Stimulated activated CD8-positive, alpha-beta memory T cell treated with anti-CD3 and anti-CD28 coated beads, Interleukin-4, amount 100 ng/mL, for 4 hours (primary cell): ENCODE results near the gene BMP7.
"Not testable (repeated sequence)": the region's sequence is repeated elsewhere in the genome, so short reads cannot be mapped to it uniquely, and the experiment has no call there.

Experiments used
- DNase-seq, 2 donors: peaks; one replicate each; pipeline ENCODE4 v3.0.0-alpha.2; 2020; ENCODE audit warnings: low read depth in 2 of 2, low spot score in 1 of 2

The BMP7 gene

DNA sequence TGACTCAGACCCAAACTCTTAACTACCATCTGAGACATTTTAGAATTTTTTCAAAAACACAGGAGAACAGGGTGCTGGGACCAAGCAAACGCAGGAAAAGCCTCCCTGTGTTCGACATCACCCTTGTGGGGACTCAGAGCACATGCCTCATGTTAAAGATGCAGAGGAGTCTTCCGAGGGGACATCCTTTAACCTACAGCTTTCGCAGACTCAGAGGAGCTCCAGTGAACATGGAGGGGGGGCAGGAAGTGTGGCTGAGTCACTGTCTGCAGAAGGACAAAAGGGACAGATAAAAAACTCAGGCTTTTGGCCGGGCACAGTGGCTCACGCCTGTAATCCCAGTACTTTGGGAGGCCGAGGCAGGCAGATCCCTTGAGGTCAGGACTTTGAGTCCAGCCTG, 15.1 kb downstream of the BMP7 start:
- DNase-seq, result no peak

DNA sequence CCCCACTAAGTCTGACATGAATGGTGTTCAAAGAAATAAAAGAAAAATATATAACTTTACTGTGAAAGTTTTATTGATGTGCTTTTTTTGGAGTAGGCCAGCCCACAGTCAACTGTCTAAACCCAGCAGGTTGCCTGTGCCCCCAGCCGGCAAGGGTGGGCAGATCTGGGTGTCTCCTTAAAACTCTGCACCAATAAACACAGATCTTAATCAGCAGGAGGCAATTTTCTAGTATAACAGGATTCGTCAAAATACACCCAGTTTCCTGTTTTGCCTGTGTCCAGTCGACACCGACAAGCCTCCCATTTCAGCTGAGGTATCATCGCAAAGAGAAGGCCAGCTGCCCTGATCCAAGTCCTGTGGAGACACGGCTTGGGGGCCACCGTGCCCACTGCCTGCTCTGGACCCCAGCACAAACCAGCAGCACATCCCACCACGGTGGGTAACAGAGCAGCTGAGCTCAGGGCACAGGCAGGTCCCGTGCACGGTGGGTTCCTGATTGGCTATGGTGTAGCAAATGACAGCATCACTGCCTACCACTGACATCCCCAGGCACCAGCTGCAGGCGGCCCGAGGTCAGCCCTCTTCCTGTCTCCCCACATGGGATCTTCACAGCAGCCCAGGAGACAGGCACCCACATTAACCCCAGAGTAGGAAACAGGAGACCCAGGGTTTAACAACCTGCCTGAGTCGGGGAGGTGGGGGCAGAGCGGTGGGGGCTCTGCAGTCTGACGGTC, 15.7 kb downstream of the BMP7 start:
- no peak for DNase-seq

DNA sequence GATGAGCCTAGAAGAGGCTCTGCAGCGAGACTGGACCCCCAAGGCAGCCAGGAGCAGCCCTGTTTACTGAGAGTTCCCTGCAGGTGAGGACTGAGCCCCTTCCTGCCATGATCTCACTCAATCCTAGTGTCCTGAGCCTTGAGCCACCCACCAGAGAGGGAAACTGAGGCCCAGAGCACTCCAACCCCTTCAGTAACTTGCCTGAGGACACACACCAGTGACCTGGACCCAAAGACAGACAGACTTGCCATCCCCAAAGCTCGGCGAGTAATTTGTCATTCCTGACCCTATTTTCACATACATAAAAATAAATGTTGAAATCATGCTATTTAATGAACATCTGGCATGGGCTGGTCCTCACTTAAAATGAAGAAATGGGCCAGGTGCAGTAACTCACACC, 16.7 kb downstream of the BMP7 start:
- DNase-seq, result no peak

DNA sequence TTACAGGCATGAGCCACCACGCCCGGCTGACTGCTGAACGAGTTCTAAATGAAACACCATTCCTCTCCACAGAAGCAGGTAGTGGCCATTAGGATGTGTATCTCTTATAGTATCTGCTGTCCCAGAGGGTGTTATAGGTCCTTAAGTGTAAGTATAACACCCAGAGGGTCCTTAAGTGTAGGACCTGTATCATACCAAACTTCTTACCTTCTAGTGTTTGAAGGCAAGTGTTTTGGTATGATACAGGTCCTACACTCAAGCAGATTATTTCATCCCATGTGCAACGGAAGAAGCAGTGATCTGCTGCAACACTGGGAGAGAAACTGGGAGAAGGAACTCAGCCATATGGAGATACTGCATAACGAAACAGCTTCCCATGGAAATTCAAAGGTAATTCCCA, 17.4 kb downstream of the BMP7 start:
- no peak for DNase-seq

DNA sequence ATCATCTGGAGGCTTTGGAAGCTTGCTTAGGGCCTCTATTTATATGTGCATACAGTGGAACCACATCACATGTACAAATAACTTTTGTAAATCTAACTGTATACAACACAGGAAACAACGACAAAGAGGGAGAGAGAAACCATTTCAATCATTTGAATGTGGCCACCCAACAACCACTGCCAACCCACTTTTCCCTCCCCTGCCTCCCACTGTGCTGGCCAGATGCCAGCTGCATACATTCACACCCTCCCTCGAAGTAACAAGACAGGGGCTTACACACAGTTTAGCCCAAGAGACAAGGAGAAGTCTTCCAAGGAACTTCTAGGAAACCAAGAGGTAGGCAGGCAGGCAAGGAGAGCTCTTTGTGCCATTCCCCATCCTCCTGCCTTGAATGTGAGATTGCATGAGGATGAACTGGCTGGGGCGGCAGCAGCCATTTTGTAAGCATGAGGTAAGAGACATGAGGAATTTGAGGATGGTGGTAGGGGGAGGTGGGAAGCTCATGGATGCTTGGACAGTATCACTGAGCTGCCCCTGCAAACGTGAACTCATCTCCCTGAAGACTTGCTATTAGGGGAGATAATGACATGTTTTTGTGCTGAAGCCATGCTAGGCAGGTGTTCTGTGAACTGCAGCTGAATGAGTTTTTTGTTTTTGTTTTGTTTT, 18.2 kb downstream of the BMP7 start:
- DNase-seq, result no peak

DNA sequence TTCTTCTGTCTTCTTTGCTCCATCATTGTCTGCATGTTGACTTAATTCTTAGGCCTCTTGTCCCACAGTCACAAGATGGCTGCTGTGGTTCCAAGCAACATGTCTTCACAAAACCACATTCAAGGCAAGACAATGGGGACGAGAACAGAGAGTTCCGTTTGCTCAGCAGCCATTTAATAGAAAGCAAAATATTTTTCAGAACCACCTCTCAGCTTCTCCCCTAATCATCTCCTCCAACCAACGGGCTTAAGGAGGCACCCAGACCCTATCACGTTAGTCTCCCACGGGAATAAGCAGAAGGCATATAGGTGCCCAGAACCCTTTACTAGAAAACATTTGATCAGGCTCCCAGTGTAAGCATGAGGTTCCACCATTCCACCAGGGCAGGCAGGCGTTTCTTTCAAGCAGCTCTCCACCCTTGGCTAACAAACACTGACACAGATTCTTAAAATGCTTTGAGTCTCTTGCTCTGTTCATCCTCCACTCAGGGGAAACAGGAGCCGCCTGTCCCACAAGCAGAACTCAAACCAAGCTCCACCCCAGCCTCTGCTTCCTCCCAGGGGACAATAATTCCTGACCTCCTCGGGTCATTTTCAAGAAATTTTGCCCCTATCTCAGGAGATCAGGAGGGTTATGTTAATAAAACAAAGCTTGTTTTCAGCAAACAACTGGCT, 19.0 kb downstream of the BMP7 start:
- DNase-seq, result no peak

DNA sequence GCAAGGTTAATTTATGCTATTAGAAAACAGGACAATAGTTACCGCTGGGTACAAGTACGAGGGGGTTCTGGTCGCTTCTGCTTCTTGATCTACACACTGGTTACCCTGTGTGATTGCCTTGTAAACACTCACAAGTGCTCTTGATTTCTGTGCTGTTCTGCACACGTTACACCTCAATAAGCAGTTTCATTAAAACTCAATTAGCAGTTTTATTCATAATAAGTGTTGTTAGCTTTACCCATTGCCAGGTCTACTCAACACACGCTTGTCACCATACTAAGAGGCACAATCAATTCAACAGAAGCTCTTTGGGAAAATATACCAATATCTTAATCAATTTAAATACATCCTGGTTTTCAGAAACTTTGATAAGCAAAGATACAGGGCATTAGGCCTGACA, 20.4 kb downstream of the BMP7 start:
- DNase-seq, result no peak

DNA sequence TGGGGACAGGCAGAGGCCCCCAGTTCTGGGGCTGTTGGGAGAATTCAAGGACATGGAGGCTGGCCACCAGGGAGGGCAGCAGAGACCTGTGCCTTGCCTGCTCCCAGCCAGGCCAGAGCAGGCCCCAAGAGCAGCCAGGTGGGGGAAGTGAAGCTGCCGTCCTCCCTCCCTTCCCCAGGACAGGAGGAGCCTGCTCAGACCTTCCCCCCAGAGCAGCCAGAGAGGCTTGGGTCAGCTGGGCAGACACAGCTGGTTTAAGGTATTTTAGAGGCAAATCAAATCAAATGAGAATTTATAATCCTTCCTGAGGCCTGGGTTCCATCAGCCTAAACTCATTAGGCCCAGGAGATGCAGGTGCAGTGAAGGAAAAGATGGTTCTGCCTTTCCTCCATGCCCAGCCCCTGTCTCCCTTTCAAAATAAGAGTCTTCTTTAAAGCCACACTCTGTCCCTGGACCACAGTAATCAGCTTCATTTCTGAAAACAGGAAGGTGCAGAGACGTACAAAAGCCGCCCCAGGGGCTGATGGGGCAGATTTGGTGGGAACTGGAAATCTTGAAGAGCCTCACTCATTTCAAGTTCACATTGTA, 21.7 kb downstream of the BMP7 start:
- DNase-seq, result no peak

DNA sequence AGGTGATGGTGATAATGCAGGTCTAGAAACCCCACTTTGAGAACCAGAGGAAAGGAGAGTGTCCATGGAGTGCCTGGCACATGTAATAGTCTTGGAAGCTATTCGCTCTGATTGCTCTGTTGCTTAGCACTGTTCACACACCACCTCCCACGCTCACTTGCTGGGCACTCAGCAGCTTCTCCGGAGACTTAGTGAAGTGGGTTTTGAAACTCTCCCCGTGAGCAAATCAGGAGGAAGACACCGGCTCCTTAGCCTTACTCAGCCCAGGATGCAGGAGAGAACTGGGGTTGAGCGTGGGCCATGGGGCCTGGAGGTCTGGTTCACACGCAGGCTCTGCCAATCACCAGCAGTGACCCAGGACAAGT, 22.2 kb downstream of the BMP7 start:
- DNase-seq, result no peak

DNA sequence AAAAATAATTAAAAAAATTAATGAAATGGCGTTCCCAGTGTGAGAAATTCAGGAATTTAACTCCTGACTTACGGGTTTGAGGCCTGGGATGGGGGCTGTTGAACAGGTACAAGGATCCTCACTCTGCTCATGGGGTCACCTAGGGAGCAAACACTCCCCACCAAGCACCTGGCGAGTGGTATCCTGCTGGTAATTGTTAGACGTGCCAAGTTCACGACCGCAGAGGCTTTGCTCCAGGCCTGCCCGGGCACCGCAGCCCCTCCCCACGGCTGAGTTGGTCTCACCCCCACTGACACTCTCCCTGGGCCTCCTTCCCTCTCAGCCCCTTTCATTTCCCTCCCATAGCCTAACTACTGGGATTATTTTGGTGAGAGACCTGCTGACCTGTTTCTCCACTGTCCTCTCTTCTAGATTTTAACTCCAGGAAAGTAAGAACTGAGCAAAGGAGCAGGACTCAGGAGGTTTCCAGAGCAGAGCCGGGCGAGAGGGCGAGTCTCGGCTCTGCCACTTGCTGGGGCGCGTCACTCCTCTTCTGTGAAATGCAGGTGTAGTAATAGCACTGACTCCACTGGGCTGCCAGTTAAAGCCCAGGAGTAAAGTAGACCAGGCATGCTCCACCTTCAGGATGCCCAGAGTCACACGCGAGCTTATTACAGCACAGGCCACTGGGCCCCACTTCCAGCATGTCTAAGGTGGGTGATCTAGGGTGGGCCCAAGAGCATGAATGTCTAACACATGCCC, 22.8 kb downstream of the BMP7 start:
- DNase-seq, result no peak

DNA sequence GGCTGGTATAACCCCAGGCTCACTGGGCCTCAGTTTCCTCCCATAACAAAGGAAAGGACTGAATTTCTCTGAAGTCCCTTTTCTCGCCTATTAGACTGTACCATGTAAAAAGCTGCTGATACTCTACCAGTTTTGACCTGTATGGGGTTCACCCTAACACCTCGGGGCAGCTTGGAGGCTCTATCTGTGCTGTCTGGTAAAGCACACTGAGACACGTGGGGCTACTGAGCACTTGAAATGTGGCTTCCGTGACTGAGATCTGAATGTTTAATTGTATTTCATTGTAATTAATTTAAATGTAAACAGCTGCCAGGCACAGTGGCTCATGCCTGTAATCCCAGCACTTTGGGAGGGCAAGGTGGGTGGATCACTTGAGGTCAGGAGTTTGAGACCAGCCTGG, 24.0 kb downstream of the BMP7 start:
- DNase-seq, result no peak

DNA sequence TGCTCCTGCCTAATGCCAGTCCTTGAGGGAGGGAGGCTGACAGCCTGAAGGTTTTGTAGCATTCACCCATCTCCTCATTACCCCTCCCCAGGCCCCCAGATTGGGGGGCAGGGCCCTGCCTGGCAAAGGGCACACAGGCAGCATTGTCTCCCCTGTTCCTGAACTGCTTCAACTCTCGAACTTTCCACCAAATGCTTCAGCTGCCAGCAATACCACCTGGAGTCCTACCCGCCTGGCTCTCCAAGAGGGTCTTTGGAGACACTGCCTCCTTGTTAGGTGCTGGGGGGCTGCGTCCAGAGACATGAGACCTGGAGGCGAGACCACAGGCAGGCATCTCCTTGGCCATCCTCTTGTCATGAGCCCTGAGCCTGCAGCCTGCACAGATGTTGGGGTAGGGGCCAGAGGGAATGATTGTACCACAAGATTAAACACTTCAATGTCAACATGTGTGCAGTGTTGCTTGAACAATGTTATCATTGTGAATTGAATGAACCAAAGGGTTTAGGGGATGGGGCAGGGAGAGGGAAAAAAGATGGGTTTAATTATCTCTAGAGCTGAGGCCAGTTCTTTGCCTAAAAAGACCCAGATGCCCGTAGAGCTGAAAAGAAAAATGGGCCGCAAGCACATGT, 25.0 kb downstream of the BMP7 start:
- DNase-seq, result no peak

DNA sequence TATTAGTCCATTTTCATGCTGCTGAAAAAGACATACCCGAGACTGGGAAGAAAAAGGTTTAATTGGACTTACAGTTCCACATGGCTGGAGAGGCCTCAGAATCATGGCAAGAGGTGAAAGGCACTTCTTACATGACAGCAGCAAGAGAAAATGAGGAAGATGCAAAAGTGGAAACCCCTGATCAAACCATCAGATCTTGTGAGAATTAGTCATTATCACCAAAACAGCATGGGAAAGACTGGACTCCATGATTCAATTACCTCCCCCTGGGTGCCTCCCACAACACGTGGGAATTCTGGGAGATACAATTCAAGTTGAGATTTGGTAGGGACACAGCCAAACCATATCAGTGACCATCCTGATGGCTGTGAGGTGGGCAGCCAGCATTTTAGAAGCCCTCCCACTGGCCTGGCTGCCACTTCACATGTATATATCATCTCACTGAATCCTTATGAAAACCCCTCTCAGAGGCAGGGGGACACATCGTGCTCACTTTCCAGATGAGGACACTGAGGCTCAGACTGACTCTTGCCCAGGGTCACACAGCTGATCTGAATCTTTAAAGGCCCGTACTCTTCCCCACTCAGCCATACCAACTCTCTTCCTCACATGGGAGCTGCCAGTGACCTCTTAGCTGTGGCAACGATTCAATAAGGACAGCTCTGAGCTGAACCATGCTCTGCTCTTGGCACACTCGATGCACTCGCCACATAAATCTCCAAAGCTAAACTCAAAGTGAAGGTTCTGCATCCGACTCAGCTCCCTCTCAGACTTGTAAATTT, 25.7 kb downstream of the BMP7 start:
- DNase-seq, result no peak

DNA sequence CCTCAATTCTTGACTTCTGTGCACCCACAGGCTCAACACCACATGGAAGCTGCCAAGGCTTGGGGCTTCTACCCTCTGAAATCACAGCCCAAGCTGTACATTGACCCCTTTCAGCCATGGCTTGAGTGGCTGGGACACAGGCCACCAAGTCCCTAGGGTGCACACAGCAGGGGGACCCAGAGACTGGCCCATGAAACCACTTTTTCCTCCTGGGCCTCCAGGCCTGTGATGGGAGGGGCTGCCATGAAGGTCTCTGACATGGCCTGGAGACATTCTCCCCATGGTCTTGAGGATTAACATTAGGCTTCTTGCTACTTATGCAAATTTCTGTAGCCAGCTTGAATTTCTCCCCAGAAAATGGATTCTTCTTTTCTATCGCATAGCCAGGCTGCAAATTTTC, 26.7 kb downstream of the BMP7 start:
- DNase-seq, result not testable (repeated sequence)

DNA sequence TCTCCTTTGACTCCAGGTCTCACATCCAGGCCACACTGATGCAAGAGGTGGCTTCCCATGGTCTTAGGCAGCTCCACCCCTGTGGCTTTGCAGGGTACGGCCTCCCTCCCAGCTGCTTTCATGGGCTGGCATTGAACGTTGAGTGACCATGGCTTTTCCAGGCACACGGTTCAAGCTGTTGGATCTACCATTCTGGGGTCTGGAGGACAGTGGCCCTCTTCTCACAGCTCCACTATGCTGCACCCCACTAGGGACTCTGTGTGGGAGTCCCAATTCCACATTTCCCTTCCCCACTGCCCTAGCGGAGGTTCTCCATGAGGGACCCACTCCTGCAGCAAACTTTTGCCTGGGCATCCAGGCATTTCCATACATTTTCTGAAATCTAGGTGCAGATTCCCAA, 27.1 kb downstream of the BMP7 start:
- not testable (repeated sequence) for DNase-seq

DNA sequence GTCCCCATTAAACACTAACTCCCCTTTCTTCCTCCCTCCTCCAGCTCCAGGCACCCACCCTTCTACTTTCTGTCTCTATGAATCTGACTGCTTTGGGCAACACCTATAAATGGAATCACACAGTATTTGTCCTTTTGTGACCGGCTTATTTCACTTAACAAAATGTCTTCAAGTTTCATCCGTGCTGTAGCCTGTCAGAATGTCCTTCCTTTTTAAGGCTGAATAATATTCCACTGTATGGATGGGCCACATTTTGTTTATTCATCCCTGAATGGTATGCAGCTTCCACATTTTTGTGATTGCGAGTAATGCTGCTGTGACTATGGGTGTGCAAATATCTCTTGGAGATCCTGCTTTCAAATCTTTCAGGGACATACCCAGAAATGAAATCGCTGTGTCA, 28.4 kb downstream of the BMP7 start:
- DNase-seq, result no peak

DNA sequence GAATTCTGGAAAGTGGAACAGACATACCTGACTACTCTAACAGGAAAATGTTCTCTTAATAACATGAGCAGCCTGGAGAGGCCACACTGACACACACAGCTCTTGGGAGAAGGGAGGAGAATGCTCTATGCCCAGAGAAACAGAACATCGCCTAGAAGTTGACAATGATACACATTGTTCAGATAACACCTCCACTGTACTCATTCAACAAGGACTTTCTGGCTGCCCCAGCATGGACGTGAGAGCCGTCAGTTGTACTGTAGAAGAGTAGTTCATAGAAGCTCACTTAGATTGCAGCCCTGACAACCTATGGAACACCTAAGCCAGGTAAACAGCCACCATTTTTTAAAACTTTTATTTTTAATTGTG, 28.9 kb downstream of the BMP7 start:
- DNase-seq, result no peak

DNA sequence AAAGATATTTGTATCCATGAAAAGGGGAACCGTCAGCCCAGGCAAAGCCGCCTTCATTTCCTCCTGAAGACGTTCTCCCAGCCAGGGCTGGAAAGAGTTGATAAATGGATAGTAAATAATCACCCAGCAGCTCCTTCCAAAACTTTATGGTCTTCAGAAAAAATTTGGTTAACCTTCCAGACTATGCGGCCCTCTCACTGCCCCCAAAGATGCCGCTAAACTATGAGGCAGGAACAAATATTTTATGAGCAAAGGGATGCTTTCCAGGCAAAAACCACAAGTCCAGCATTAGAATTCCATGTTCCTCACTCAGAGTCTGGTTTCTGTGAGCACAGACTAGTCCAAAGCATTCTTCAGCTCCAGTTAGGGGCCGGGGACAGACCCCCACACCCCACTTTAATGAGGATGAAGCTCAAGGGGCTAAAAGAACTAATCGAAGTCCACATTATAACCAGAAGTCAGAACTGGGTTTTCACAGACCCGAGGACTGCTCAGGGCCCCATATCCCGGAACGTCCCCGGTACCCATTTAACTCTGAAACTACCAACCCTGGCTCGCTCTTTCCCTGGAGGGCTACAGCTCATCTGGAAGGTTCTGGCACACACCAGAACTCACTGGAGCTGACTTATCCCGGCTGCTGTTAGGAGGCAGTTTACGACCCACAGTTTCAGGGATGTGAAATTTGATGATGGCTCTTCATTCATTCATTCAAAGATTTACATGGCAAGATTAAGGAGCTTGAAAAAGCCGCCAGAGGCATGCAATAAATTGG, 29.4 kb downstream of the BMP7 start:
- no peak for DNase-seq

DNA sequence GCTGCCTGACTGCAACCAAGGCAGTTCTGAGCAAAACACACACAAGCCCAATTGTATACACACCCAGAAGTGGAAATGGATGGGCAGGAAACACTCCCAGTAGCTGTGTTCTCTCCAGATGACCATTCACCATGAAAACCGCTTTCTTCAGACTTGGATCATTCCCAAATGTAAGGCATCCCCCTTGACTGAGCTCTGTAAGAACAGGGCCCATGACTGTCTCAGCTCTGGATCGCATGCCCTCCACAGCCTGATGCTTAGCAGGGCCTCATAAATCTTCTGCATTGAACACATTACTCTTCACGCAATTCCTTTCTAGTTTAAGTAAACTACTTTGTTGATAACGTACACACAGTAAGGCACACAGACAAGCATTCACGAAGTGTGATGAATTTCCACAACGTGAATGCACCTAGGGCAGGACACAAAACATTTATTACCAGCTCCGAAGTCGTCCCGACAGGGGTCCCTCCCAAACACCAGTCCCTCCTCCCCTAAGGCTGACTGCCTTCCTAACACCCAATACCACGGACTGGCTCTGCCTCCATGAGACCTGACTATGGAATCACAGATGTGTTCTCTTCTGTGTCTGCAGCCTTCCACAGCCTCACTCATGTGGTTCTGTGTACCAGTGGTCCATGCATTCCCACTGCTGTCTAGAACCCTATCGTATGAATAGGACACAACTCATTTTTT, 31.7 kb downstream of the BMP7 start:
- no peak for DNase-seq
